SKM-1 treated with dmso at 0.1 percent for 144 hours (cell line): ENCODE measurements around the gene ZNF618.

Experiments
- DNase-seq: peaks from one replicate; lab custom pipeline; 2025; ENCODE audit not compliant: unreplicated experiment; lab: John Stamatoyannopoulos, UW

ZNF618 gene

DNA sequence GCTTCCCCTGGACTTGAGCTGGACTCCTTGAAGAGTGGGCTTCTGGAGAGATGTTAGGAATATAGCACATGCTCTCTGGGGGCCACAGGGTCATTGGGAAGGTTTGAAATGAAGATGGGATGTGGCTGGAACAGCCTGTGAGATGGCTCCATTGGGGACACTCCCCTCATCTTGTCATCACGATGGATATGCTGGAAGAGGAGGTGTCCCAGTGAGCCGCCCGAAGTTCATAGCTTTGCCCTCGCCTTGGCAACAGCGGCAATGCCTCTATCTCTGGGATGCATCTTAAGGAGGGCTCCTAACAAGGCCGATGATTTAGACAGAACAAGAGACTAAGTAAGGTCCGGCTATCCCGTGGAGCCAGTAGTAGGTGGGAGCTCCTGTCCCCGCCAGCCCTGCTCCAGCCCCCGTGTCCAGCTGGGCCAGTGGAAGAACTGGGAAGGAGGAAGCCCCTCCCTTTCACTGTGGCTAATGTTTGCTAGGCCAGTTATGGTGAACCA lies 178.1 kb downstream of the ZNF618 start:
- DNase-seq: no peak

GRCh38 chr9:114055061-114055460 lies 179.0 kb downstream of the ZNF618 start:
- no peak for DNase-seq

- no peak for DNase-seq
Observed at GRCh38 chr9:114055894-114056293, 179.8 kb downstream of the ZNF618 start.

DNA sequence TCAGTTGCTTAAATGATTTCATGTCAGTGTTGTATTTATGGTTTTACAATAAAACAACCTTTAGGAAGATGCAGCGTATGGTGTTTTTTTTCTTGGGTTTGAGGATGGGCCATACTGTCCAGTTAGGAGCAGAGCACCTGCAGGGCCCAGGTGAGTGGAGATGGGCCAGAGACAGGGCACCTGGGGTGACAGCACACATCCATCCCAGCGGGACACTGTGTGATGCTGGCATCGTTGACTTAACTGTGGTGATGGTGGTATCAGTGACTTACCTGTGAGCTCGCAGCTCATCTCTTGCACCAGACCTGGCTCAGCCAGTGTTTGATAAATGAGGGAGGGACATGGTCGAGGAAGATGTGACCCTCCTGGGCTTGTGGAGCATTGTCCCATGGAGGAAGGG lies 180.4 kb downstream of the ZNF618 start:
- no peak for DNase-seq

DNA sequence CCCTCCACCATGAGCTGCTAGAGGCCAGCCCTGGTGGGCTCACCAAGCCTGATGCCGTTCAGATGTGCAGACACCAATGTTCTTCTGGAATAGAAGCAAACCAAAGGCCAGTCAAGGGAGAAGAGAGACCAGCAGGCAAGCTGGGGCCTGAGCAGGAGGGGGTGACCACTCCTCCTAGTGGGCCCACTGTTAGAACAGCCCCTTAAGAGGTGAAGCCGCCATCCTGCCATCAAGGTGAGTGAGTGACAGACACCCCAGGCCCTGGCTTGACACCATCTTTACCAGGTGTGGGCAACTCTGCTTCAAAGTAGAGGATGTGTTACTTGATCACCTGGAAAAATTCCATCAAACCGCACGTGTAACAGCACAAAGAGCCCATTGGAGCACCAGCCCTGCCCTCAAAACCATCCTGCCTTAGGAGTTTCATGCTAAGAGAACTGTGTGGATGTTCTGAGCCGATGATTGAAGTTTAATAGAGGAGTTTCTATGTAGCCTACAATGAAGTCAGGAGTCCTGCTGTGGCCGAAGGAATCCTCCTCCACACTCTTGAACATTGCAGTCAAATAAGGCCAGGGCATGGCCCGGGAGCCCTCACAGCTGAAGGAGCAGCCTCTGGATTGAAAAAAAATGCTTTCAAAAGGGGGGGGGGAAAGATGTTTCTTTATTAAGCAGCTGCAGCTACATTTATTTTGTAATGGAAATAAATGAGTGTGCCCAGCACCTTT lies 181.2 kb downstream of the ZNF618 start:
- DNase-seq: no peak

DNA sequence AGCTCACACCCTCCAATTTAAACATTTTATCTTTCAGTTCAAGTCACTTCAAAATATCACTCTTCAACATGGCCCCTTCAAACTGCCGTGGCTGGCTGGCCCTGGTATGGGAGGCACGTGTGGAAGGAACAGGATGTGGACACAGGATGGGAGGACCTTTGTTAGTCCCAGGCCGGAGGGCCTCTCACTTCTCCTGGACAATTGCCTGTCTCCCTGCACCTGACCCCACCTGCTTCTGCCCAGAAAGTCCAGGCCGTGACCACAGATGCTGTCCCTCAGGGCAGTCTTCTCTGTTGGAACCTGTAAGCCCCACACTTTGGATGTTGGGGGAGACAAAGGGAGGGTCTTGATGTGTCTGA lies 182.6 kb downstream of the ZNF618 start:
- DNase-seq: no peak

DNA sequence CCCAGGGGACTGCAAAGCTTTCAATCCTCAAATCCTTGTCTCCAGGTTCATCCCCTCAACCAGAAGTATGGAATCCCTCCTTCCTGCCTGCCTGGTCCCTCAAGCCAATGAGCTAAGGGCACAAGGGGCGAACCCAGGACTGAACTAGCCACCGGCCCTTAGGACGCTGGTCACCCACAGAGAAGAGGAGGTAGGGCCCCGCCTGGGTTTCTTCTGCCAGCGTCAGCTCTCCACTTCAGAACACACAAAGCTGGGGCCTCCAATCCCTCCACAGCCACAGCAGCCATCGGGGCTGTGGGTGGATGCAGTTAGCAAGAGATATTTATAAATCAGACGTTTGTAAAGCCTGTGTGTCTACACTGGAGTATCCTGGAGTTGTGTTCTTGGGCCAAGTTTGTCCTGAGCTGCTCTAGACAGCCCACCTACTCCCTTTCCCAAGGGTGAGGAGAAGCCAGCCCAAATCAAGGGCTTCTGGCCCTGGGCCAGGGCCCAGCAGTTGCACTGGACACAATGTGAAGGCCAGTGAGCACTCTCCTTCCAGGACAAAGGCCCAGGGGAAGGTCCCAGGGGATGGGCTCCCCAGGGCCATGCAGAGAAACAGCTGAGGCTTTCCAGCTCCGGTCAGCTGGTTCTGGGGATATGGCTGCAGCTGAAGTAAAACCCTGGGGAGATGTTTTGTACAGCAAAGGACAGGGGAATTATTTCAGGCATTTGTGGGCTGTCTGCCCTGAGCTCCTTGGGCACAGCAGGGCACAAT lies 183.1 kb downstream of the ZNF618 start:
- no peak for DNase-seq

GRCh38 chr9:114060070-114060469 lies 184.0 kb downstream of the ZNF618 start:
- no peak for DNase-seq

GRCh38 chr9:114060711-114061110 lies 184.6 kb downstream of the ZNF618 start:
- no peak for DNase-seq

DNA sequence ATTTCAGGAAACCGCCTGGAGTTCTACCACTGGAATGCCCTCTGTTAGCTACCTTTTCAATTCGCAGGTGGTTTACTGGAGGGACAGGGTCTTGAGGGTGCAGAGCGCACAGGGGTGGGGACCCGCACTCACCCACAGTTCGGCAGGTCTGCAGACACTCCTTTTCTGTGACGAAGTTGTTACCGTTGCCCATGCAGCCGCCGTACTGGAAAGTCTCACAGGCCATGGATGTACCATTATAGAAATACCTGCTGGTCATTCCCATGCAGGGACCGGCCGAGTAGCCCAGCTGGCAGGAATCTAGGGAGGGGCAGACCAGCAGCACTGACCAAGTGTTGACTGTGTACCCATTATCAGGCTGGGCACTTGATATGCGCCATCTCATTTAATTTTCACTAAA lies 185.2 kb downstream of the ZNF618 start:
- DNase-seq: no peak

- no peak for DNase-seq
Observed at GRCh38 chr9:114061830-114062474, 185.8 kb downstream of the ZNF618 start.

GRCh38 chr9:114065304-114065703 lies 189.2 kb downstream of the ZNF618 start:
- no peak for DNase-seq

DNA sequence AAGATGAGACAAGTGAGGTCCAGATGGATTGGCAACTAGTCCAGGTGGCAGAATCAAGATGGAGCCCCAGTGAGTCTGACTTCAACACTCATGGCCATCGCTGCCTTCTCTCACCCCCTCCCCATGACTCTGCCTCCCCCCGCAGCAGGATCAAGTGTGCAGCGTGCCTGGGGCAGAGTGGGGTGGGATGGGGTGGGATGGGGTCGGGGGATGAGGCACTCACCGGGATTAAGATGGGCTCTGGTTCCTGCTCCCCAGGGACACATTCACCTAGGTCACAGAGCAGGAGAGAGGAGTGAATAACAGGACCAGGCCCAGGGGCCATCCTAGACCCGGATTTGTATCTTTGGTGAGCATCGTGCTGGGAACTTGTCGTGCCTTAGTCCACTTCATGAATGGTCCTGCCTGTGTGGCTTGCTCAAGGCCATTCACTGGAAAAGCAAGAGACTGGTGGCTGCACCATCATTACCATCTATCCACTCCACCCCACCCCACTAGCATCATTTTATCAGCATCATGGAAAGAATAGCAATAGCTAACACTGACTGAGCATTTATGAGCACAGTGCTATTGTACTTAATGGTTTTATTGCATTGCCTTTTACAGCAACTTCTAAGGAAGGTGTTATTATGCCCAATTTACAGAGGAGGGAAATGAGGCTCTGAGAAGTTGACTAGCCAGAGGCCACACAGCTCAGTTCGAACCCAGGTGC lies 193.5 kb downstream of the ZNF618 start:
- DNase-seq: no peak

DNA sequence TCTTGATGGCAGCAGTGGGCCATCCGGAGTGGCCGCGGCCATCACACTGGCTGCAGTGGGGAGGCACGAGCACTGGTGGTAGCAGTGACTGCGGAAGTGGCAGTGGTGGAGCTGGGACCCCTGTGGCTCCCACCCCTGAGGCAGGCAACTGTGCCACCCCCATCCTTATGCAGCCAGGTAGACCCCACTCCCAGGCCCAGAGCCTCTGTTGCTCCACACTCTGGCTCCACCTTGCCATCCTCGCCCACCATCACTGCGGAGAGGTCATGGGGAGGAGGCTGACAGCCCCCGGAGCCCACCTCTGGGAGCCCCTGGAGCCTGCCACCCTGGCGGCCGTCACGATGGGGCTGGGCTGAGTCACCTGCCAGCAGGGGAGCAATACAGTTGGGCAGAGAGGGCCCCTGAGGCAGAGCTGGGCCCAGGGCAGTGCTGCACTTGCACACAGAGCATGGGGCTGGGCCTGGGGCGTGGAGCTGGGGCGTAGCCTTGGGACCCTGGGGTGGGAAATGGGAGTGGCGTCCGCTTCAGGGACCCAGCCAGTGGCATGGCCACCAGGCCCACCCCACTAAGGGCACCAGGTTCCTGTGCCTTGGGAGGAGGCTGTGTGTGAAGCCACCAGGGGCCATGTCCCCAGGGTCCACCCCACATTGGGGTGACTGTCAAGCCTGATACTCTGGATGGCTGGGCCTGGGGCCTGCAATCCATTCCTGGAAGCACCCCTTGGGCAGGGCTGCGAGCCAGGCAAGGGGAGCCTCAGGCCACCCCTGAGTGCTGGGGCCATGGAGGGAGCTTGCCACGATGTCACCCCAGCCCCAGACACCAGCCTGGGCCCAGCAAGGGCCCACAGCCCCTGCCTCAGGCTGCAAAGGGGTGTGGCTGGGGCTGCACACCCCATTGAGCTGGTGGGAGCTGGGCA lies 194.3 kb downstream of the ZNF618 start:
- no peak for DNase-seq

DNA sequence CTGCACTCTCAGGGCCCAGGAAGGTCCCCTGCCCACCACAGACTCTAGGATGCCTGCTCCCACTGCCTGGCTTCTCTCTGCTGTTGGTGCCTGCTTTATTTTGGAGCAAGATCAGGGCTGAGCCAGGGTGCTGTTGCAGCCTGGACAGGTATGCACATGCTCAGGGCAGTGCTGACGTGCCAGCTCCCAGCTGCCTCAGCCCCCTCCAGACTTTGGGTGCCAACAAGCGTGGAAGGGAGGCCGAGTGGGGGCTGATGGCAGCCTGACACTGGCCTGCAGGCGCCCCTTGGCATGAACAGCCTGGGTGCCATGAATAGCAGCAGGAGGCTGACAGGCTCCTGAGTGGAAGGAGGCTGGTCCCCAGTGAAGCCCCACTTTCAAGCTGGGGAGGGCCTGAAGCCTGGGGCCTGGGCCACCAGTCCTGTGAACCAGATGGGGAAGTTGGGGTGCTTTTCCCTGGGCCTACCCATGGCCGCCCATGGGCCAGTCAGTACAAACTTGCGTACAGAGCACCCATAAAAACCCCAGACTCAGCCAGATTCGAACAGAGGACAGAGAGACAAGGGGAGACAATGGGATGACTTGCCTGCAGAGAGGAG lies 195.2 kb downstream of the ZNF618 start:
- no peak for DNase-seq

DNA sequence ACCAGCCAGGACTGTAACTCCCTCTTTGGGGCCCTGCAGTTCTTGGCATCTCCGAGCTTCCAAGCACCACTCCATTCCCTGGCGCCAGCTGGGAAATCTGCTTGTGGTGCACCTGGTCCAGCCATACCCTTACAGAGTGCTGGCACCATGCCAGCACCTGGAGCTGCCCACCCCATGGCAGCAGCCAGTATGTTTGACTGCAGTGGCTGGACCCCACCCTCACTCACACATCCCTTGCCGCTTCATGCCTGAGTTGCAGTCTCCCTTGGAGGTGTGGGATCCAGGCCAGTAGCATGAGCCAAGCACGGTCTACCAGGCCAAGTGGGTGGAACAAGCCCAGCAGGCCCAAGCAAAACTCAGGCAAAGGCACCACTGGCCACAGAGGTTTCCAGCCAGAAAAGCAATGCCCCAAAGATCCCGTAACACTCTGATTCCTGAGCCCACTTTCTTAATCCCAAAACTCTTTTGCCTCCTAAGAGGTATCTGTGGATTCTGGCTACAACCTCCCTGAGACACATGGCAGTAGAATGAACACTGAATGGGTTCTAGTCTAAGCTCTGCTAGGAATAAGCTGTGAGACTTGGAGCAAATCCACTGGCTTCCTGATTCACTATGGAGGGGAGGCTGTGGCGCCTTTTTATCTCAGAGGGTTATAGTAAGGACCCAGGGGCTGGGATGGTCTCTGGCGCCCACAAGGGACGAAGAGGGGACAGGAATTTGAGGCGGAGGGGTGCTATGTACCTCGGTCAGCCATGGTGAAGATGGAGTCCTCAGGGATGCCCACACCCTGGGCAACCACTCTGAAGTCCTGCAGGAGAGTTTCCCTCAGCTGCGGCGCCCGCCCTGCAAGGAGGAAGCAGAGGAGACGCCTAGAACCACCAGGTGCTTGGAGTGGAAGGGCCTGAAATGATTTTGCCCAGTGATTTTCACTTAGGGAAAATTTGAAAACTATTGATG lies 196.4 kb downstream of the ZNF618 start:
- no peak for DNase-seq

DNA sequence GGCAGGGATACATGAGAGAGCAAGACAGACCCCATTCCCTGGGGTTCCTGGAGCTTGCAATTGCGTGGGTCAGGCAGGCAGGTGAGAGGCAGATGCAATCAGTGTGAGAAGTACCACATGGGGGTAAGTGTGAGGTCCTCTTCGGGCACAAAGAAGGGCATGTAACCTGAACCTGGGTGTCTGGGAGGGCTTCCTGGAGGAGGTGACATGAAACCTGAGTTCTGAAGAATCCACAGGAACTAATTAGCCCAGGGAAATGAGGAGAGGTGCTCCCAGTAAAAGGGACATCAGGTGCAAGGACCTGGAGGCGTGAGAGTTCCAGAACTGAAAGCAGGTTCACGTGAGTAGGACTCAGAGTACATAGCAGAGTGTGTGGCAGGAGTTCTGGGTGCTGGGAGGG lies 199.5 kb downstream of the ZNF618 start:
- DNase-seq: no peak

DNA sequence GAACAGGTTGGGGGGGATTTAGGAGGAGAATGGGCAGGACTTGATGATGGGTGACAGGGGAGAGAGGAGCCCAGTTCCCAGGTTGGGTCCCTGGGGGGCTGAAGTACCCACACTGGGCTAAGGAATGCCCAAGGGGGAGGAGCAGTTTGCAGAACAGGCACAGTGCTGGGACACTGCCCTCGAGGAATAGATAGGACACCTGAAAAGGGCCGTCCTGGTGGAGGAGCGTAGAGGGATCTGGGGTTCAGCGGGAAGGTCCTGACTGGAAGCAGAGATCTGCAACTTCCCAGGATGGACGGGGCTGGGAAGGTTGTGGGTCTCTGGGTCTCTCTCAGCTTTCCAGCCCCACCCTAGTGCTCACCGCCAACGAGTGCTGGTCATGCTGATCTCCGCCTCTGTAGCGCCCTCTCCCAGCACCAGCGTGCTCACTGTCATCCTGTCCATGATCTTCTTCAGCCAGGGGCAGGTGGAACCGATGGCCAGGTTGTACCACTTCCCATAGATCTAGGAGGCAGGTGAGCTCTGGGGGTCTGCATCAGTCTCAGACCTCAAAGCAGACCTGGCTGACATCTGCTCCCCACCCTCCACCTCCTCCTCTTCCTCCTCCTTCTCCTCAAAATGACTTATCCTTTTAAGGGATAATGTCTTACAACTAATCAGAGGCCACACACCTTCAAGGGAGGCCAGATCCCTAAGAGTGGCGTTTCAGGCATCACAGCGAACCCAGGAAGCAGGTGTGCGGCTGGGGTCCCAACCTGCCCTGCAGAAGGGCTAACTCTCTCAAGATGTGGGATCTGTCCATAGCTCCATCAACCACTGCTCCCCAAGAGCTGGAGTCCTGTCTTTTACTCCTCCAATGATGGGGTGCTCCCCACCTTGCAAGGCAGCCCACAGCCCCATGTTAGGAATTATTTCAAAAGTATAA lies 200.4 kb downstream of the ZNF618 start:
- DNase-seq: no peak
